Stomach (tissue), 4 donors: Measurements from ENCODE around the gene NEK7.

Source experiments
- CTCF ChIP-seq, 7 experiments: fragments of 450-650 bp in 4 of 7; fragments of 200-600 bp in 3 of 7; sonication (generic) in 3 of 7; IDR thresholded peaks; one replicate each; pipeline ENCODE4 v1.5.1; 2016 to 2019; ENCODE audit warnings: antibody characterized with exemption in 7 of 7, control low read depth in 2 of 7, mild to moderate bottlenecking in 1 of 7
- EP300 ChIP-seq: sonication (generic); formaldehyde crosslinking; IDR thresholded peaks from one replicate; pipeline ENCODE4 v1.6.1; 2017; ENCODE audit warnings: antibody characterized with exemption
- POLR2A ChIP-seq, 4 donors: fragments of 450-650 bp; IDR thresholded peaks; one replicate each; pipeline ENCODE4 v1.6.1; 2016; ENCODE audit warnings: antibody characterized with exemption in 4 of 4, control low read depth in 2 of 4, mild to moderate bottlenecking in 1 of 4, moderate library complexity in 1 of 4
- POLR2AphosphoS5 ChIP-seq, 3 donors: sonication (generic); formaldehyde crosslinking; IDR thresholded peaks; one replicate each; pipeline ENCODE4 v1.6.1; 2016; ENCODE audit warnings: antibody characterized with exemption in 3 of 3

GRCh38 chr1:198326232-198326631 is 169.4 kb downstream of the NEK7 start:
- TF ChIP-seq CTCF (IDR thresholded peaks at IDR 0.05) (no peak), POLR2A (IDR thresholded peaks at IDR 0.05) (no peak), EP300 (no peak), POLR2AphosphoS5 (IDR thresholded peaks at IDR 0.05) (no peak)
